GM21360 (cell line): ENCODE measurements around the gene RPL41.
"Not testable (repeated sequence)": the region's sequence is repeated elsewhere in the genome, so short reads cannot be mapped to it uniquely, and the experiment has no call there.

Source experiments
- ATAC-seq: cut with Tn5 transposase; IDR thresholded peaks from one replicate; pipeline ENCODE4 v1.9.1; 2021; ENCODE audit warnings: mild to moderate bottlenecking, moderate library complexity; ENCODE audit not compliant: unreplicated experiment

Gene RPL41

GRCh38 chr12:56153678-56154065 lies 37.2 kb downstream of the RPL41 start:
- ATAC-seq: no peak

GRCh38 chr12:56154246-56154771 lies 37.9 kb downstream of the RPL41 start:
- ATAC-seq: no peak

DNA sequence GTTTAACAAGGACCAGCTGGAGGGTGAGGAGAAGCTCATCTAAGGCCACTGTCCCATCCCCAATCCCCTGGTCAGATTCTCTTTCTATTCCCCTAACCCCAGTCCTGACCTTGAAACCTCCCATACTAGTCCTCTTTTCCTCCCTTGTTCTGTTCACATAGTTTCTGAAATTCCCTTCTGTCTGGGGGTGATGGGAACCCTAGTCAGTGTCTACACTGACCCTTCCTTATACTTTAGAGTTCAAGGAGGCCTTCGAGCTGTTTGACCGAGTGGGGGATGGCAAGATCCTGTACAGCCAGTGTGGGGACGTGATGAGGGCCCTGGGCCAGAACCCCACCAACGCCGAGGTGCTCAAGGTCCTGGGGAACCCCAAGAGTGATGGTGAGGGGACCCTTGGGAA lies 38.4 kb downstream of the RPL41 start:
- no peak for ATAC-seq

DNA sequence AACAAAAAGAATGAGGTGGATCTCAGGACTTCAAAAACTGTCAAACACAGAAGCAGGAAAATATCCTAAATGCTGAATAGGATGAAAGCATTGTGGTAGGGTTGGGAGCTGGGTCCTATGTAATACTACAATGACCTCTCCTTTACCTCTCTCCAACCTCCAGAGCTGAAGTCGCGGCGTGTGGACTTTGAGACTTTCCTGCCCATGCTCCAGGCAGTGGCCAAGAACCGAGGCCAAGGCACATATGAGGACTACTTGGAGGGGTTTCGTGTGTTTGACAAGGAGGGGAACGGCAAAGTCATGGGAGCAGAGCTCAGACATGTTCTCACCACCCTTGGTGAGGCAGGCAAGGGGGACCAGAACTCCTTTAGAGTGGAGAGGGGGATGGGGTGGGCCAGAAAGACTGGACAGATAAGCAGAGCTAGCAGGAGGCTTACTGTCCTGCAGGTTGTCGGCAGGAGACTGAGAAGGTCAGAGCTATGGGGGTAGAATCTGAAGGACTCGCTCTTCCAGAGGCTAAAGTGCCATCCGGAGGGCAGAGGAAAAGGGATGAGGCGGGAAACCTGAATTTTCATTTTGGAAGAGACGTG lies 38.9 kb downstream of the RPL41 start:
- ATAC-seq: no peak

GRCh38 chr12:56156464-56157200 lies 40.2 kb downstream of the RPL41 start:
- not testable (repeated sequence) for ATAC-seq

DNA sequence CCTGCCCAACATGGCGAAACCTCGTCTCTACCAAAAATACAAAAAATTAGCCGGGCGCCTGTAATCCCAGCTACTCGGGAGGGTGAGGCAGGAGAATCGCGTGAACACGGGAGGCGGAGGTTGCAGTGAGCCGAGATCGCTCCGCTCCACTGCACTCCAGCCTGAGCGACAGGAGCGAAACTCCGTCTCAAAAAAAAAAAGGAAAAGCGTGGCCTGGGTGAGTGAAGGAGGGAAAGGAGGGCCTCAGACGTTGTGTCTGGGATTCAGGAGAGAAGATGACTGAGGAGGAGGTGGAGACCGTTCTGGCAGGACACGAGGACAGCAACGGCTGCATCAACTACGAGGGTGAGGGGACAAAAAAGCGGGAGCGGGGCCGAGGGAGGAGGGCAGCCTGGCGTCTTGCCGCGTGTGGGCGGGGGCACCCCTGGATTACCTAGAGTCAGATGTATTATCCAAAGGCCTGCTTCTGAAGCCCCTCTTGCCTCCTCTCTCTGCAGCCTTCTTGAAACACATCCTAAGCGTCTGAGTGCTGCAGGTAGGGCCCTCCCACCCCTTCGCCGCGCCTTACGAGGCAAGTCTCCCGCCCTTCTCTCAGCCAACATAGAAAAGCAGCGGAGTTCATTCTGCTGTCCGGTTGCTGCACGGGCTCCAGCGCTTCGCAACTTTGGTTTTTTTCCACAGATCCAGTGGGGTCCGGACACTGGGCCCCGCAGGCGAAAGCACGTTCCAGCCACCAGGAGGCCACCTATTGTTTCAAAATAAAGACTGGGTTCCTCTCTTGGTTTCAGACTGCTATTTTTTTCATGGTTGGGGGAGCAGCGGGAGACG lies 41.0 kb downstream of the RPL41 start:
- peak; percentile 27 for ATAC-seq

DNA sequence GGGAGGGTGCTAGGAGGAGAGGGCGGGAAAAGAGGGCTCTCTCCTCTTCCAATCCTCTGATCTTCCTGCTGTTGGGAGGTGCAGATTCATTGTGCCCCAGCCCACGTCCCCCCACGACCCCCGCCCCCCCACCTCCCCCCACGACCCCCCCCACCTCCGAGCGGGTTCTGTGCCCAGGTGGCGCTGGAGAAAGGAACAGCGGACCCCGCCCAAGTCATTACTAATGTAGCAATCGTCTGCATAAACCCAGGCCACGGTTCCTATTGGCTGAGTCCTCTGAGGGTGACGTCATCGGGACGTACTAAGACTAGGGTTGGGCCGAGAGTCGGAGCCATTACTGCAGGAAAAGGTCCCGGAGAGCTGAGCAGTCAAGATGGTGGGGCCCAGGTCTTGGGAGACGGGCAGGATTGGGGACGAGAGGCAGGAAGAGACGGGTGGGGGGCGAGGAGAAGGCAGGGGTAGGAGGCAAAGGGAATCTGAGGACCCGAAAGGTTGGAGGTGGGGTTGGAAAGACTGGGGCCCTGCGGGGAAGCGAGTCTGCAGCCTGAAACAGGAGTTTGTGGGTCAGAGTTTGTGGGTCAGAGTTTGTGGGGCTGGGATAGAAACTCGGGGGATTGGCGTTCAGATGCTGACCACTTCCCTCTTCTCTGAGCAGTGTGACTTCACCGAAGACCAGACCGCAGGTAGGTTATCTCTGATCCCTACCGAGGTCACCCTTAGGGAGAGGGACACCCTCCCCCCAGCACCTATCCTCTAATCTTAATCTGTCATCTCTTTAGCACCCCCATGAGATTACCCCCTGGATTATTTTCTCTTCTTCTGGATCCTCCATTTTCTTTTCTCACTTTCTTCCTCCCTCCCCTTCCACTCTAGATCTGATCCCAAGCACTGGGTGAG lies 41.8 kb downstream of the RPL41 start, which contains the start of gene MYL6:
TSS of gene MYL6 (plus strand) at position 331 of the 897 bp plus-strand sequence. CDS start at position 374, 43 bp downstream.
- ATAC-seq: peak; percentile 71

DNA sequence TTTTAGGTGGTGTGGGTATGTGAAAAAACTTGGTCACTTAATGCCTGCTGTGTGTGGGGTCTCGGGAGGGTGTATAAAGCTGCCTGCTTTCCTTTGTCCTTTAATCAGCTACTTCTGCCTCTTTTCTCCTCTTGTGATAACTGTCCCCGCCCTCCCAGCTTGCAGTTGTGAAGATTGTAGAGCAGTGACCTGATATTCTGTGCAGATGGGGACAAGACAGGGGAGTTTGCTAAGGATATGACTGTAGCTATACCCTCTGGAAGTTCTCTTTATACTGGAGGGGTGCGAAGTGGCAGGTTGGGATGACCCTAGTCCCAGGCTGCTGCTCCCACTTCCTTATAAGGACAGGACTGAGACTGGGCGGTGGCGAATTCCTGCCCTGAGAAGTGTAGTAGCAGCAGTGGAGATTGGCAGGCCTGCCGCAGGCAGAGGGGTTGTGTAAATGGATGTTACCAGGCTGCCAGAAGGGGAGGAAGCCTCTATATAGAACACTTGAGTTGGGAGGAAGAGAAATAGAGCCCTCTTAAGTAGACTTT lies 42.6 kb downstream of the RPL41 start:
- ATAC-seq: no peak

GRCh38 chr12:56159482-56160192 lies 43.2 kb downstream of the RPL41 start:
- no peak for ATAC-seq

DNA sequence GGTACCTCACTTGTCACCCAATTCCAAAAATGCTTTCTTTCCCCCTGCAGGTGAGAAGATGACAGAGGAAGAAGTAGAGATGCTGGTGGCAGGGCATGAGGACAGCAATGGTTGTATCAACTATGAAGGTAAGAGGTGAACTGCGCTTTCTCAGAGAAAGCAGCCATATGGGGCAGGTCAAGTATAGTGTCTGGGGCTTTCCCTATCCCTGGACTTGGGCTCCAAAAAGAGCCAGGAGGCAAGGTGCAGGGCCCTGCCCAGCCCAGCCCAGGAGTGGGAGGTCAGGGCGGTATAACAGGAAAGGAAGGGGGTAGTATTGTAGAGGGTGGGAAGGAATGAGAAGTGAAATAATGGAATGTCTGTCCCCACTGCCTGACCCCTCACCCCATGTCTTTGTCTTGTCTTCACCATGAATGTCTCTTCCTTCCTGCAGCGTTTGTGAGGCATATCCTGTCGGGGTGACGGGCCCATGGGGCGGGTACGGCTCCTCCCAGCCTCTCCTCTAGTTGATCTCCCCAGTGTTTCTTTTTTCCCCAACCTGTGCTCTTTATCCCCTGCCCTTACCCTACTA lies 43.8 kb downstream of the RPL41 start:
- no peak for ATAC-seq

DNA sequence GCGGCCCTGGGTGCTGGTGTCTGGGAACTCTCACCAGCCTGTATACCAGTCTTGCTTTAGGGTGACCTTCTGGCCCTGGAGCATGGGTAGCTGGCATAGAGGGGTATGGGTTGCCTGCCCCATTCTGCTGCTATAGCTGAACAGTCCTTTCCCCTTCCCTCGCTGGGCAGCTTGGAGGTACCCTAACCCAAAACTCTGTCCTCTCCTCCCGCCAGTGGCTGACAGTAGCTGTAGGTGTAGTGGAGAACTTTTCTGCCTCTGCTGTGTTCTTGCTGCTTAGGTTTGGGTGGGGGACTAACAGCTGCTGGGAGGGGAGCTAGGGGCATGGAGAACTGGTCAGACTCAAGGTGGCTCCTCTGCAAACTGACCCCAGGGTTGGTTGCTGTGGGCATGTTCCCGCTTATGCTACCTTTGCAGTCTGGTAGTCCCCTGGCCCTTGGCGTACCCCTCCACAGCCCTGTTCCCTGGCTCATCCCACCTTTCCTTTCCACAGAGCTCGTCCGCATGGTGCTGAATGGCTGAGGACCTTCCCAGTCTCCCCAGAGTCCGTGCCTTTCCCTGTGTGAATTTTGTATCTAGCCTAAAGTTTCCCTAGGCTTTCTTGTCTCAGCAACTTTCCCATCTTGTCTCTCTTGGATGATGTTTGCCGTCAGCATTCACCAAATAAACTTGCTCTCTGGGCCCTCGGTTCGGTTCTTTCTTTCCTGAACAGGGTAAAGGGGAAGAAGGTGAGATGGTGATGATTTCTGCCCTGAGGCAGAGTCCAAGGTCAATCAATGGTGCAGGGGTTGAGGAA lies 44.7 kb downstream of the RPL41 start:
- no peak for ATAC-seq

DNA sequence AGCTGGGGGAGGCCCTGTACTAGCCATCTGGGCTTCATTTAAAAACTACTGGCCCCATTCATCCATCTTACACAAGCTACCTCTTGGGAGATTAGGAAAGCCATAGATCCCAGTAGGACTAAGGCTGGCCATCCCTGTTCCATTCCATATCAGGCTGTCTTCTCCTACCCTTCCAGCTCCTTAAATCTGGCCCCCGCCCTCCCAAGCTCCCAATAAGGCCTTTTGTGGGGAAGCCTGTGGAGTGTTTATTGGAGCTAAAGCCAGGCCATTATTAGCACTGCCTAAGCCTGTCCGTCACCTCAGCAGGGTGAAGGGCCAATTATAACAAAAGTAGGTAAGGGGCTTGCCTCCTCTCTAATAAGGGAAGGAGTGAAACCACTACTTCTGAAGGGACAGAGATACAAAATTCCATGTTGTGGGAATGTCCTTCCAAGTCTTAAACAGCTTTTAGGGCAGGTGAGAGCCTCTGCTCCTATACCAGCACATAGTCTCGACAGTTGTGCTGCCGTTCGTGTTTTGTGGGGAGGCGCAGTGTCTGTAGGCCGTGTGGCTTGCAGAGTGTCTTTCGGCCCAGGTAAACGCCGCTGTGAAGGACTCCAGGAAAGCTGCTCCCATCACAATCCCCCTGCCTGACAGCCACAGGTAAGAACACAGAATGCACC lies 45.4 kb downstream of the RPL41 start:
- no peak for ATAC-seq

- ATAC-seq: no peak
These were observed 46.2 kb downstream of the RPL41 start for GRCh38 chr12:56162468-56163290.

DNA sequence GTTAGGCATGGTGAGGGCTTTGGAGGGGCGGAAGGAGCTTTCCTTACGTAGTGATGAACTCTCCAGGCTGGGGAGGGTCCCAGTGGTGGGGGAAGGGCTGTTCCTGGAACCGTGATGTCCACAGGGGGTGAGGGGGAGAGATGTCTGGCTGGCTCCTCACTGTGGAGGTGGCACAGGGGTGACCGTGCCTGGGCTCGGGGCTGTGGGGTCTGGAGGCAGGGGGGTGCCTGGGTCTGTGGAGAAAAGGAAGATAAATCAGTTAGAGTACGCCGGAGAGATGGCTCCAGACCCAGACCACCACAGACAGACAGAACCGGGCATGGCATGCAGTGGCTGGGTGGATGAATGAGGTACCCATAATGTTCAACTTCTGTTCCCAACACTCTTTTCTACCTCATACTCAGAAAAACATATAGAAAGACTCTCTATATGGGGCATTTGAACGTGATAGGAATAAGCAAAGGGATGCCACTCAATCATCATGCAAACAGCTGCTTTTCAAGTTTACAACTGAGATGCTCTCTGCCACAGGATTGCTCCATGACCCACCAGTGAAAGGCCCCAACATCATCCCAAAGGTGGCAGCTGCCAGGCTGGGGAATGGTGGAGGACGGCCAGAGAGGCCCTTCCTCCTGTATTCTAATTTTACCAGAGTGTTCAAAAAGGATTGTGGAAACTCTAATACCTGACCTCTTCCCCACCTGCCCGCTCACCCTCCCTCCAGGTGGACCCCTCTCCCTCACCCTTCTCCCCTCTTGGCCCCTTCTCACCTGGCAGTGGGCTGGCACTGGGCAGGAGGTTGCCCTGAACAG lies 47.3 kb downstream of the RPL41 start:
- no peak for ATAC-seq

DNA sequence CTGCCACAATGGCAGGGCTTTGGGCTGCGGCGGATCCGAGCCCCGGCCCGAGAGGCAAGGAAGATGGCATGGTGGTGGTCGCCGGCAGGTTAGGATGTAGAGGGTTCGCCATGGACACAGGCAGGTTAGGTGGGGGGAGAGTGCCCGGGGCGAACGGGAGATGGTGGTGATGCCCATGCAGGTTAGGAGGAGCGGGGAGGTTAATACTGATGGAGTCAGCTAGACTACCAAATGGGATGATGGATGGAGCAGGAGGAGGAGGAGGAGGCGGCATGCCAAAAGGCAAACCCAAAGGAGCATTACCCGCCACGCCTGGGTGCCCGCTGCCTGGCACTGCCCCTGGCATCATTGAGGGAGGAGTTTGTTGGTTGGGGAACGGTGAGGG lies 47.9 kb downstream of the RPL41 start:
- no peak for ATAC-seq

GRCh38 chr12:56165369-56165768 lies 48.9 kb downstream of the RPL41 start:
- no peak for ATAC-seq
